Stimulated activated CD8-positive, alpha-beta memory T cell treated with anti-CD3 and anti-CD28 coated beads, Interleukin-2, amount 100 ng/mL, for 1 hour (primary cell): Measurements from ENCODE around the gene FBXW7.

ENCODE experiments used
- DNase-seq, 2 donors: peaks; one replicate each; pipeline ENCODE4 v3.0.0-alpha.2; 2020; ENCODE audit warnings: low read depth in 2 of 2

FBXW7 gene

DNA sequence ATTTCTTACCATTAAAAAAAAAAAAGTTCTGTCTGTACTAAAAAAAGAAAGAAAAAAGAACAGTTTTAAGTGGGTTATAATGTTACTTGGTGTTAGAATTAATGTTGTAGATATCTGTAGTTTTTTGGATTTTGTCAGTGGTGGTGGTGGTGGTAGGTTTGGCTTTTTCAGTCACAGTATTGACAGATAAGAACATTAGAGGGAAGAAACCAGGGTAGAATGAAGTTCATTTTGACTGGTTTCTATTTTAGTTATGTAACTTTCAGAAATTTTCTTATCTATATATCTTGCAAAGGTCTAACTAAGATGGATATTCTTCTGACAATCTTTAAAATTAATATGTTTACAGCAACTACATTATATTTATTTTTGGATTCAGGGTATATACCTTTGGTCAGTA is 105.4 kb downstream of the FBXW7 start:
- DNase-seq: no peak

- no peak for DNase-seq
Measured at GRCh38 chr4:152427981-152428380, 107.9 kb downstream of the FBXW7 start.

DNA sequence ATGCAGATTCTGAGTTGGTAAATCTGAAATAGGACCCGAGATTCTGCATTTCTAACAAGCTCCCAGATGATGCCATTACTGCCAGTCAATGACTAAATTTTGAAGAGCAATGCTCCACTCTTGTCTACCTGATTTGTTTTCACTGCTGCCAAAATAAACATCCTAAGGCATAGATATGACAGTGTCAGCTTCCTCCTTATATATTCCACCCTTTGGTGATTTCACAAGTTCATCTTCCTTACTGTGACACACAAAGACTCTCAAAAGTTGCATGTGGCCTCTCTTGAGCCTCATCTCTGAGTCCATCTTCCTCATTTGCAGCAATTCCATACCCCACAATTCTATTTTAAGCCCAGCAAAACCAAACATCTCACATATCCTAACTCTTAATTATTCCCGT is 110.9 kb downstream of the FBXW7 start:
- no peak for DNase-seq

DNA sequence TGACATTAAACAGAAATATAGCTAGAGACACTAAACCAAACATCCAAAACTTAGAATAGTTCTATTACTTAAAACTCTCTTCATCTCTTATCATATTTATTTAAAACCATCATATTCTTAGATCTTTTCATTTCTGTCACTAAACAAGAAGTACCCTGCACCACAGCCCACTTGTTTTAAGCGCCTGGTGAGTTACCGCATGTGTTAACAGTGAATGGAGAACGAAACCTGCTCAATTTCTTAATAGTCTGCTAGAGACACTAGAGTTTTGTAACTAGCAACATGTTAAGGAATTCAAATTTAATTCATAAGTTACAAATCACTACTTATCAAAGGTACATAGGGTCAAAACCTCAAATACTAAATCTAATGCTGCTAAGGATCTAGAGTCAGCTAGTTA is 111.5 kb downstream of the FBXW7 start:
- no peak for DNase-seq

- no peak for DNase-seq
Measured at GRCh38 chr4:152422817-152423320, 113.0 kb downstream of the FBXW7 start.

DNA sequence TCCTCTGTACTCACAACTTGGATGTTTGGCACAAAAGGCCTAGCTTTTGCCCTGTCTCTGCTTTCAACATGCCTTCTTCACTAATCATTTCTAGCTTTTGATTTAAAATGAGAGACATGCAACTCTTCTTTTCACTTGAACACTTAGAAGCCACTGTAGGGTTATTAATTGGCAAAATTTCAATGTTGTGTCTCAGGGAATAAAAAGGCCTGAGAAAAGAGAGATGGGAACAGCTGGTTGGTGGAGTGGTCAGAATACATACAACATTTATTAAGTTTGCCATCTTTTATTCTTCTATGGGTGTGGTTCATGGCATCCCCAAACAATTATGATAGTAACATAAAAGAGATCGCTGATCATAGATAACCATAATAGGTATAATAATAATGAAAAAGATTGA is 114.3 kb downstream of the FBXW7 start:
- DNase-seq: no peak

- DNase-seq: no peak
Measured at GRCh38 chr4:152419809-152420208, 116.1 kb downstream of the FBXW7 start.

DNA sequence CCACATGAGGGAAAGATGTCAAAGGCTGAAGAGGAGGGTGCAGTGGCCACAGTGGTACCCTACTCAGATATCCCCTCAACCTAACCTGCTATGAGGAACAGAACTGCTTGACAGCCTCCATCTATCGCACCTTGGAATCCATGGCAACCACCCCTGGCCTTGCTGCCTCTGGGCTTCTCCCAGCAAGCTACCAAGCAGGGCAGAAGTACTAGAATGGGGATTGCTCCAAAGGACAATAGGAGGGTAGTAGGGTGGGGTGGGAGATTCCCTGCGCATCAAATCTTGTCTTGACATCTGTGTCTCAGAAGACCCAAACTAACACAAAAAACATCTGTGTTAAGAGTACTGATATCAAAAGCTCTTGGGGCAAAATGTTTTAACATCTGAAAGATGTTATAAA is 118.2 kb downstream of the FBXW7 start:
- DNase-seq: no peak

GRCh38 chr4:152415980-152416379 is 119.9 kb downstream of the FBXW7 start:
- DNase-seq: no peak

DNA sequence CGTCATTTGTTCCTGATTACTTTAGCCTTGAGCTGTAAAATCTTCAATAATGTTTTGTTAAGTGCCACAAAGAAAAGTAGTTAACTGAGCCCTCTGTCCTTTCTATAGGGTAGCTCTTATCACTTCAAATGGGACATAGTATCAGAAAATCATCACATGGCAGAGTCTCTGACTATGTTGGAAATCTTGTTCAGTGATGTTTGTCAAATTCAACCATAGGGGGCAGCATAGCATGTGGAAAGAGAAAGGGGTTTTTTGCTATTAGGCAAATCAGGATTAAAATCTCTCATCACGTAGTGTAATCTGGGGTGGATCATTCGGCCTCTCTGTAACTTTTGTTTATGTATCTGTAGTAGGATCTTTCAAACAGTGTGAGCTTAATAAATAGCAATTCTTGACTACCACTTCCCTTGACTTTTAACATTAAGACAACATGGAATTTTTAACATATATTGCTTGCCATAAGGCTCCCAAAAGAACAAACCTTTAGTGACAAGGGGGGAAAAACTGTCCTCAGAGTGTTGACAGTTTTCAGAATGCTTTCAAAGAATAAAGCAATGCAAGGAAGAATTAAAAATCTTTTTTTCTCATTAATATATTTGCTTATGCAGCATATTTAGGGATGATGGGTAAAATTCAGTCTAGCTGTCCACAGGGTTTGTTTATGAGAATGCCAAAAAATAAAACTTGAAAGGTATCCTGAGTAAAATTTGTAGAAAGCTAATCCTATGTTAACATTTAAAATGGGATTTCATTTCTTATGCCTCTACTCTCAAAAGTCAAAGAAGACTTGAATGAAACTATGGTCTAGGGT is 127.2 kb downstream of the FBXW7 start:
- no peak for DNase-seq

- no peak for DNase-seq
Measured at GRCh38 chr4:152401424-152401823, 134.5 kb downstream of the FBXW7 start.

GRCh38 chr4:152399246-152399645 is 136.6 kb downstream of the FBXW7 start:
- DNase-seq: no peak

DNA sequence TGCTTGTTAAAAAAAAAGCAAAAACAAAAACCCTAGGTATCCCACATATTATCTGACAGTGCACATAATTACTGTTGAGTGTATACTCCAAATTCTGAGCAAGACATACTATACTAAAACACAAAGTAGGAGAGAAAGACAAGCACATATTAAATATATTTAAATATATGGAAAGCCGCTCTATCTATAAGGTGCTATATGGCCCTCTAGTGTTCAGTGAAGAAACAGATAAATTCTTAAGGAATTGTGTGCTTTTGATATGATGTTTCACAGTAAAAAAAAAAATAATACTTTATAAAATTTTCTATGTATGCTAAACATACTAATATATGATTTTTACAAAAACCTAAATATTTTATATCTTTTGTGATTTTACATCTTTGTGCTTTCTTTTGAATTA is 137.8 kb downstream of the FBXW7 start:
- DNase-seq: no peak

DNA sequence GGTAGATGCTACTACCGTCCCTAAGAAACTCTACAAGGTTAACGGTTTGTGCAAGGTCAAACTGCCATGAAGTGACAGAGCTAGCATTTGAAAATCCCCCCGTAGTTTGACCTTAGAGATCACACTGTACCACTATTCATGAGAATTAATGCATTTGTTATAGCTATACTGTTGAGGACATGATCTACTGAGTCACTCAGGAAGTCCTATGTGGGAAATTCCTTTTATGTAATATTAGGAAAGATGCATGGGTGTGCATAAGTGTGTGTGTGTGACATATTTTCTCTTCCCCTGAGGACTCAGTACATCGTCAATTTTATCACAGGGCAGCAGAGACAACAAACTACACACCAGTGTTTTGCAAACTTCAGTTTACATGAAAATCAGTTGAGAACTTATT is 141.1 kb downstream of the FBXW7 start:
- no peak for DNase-seq

DNA sequence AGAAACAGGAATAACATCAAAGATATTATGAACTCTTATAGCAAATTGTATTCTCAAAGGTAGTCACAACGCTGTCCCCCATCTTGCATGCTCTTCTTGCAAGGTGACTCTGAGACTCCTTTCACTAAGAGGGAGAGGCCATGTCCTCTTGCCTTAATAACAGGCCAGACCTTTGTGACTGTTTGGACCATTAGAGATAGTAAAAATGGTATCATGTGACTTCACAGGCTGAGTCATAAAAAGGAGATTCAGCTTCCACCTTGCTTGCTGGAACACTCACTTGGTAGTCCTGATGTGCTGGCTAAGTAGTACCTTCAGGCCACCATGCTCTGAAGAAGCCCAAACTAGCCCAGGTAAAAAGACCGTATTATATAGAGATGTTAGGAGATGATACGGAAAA is 143.8 kb downstream of the FBXW7 start:
- no peak for DNase-seq

- no peak for DNase-seq
Measured at GRCh38 chr4:152390216-152390615, 145.7 kb downstream of the FBXW7 start.

- DNase-seq: no peak
Measured at GRCh38 chr4:152389359-152389758, 146.5 kb downstream of the FBXW7 start.

GRCh38 chr4:152385551-152385950 is 150.3 kb downstream of the FBXW7 start:
- DNase-seq: no peak

DNA sequence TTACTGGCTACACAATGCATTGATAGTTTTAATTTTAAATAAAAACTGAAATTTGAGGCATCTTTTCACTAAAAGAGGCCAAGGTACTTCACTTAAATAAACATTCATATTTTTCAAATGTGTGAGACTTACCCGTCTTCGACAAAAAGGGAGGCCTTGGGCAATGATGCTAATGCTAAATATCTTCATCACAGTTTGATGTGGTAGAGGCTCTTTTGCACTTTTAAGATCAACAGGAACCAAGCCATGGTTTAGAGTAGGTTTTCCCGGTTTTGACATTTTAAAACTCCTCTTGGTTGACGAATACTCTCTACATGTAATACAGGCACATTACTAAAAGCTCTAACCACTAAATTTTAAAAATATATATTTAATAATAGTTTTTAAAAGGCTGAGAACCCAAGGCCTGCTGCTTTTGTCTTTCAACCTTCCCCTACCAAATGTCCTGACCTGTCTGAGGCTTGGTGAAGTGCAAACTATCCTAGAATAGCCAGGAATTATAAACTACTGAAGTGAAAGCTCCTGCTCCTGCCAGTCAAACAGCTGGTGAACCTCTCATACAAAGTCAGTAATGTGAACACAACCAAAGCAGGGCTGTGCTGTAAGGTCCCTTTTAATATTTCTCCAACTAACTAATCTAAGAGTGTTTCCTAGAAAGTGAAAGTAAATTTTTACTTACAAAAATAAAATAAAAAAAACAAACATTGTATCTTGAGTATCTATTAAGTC is 153.7 kb downstream of the FBXW7 start:
- DNase-seq: no peak

GRCh38 chr4:152380919-152381318 is 155.0 kb downstream of the FBXW7 start:
- DNase-seq: no peak

DNA sequence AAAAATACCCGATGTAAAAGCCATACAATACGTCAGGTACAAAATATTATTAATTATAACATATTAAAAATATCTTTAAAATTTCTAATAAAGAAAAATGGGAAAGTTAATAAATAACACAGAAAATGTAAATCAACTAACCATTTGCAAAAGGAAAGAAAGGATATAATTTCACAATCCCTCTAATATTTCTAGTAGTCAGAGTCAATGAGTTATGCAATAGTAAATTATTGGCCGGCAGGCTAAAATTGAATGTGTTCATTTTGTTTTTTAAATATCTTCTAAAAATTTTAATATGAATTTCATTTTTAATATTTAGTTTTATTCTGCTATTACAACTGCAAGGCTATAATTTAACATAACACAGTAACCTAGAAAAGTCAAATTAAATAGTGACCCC is 155.7 kb downstream of the FBXW7 start:
- no peak for DNase-seq

DNA sequence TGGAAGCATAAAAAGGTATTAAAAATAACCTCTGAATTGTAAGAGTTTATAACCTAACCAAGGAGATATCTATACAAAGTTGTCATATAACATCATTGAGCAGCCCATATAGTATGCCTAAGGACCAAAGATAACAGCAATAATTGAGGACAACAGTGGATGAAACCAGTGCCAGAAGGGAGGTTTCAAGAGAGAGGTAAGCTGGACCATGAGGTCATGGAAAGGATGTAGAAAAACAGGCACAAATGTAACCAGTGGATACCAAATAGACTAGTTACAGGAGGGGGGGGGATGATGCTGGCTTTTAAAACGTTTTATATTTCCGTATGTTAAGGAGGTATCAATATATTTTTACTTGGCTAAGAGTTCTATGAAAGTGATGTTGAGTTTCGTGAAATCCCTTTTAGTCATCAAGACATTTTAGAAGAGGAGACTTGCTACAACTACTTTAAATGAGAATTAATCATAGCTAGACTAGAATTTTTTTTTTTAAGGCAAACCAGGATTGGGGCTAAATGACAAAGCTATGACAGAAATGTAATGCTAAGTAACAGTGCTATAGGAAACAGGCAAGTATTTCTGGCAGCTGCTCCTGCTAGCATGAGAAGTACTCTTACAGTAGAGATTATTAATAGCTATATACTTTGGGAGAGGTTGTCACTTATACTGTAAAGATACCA is 161.1 kb downstream of the FBXW7 start:
- DNase-seq: no peak

GRCh38 chr4:152374153-152374552 is 161.7 kb downstream of the FBXW7 start:
- no peak for DNase-seq
